HPDE6-E6E7 (cell line): Measurements from ENCODE around the gene ZC3H12A.

ENCODE experiments used
- DNase-seq: peaks from one replicate; pipeline ENCODE4 v3.0.0; 2011; ENCODE audit warnings: missing footprints; ENCODE audit errors: extremely low spot score

The ZC3H12A gene

GRCh38 chr1:37474046-37474696, at the start of gene ZC3H12A:
Gene ZC3H12A (plus strand): TSS chr1:37474580. CDS start chr1:37475497, 917 bp downstream.
- no peak for DNase-seq

GRCh38 chr1:37425221-37425620, 49.2 kb upstream of the ZC3H12A start:
- DNase-seq = no peak

- no peak for DNase-seq
Measured at GRCh38 chr1:37429029-37429428, 45.4 kb upstream of the ZC3H12A start.

DNA sequence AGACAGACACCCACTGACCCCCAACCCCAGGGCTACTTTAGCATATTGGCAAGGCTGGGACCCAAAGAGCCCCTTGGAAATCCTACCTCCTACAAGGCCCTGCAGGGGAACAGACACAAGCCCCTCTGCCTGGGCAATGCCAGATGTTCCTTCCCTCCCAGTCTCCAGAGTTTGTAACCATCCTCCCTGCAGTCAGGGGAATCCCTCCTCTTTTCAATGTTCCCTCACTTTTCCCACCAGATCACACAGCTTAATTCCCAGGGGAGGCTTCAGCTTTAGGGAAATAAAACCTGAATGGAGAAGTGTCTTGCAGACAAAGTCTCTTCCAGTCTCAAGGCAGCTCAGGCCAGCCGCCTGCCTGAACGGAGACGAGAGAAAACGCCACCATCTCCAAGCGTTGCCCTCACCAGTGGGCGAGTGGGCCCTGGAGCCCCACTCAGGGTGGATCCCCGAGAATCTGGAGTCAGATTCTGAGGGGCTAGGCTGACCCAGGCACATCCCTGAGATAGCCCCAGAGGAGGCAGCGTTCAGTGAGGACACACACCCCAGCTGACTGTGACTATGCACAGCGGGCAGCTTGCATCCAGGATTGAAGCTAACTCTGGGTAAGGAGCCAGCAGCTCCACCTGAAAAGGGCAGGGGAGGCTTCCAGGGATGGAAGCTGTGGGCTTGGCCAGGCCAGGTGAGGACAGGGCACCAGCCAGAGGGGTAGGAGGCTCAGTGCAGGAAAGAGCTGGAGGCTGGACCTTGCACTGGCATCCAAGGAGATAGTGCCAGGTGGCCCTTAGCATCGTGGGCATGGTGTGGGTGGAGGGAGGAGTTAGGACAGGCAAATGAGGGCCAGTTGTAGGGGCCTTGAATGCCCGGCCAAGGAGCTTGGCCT, 44.0 kb upstream of the ZC3H12A start:
- DNase-seq = no peak

DNA sequence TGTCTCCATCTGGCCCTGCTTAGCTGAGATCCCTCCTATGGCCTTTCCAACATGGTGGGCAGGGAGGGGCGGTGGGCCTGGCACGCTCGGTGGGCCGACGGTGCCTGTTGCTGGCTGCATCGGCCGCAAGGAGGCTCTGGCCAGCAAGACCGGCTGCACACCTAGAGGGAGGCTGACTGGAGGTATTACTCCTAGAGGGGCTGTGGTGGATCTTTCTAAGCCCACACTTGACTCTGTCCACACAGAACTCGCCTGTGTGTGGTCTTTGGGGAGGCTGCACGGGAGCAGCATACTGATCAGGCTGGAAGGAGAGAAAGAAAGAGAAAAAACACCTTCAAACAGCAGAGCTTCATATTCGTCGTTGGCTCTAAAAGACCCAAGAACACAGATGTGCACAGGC, 41.7 kb upstream of the ZC3H12A start:
- no peak for DNase-seq

- no peak for DNase-seq
Measured at GRCh38 chr1:37433171-37433570, 41.2 kb upstream of the ZC3H12A start.

- peak; percentile 84 for DNase-seq
Measured at GRCh38 chr1:37434292-37435225, 39.8 kb upstream of the ZC3H12A start.

GRCh38 chr1:37437087-37437486, 37.3 kb upstream of the ZC3H12A start:
- no peak for DNase-seq

- no peak for DNase-seq
Measured at GRCh38 chr1:37438037-37438868, 36.1 kb upstream of the ZC3H12A start.

GRCh38 chr1:37438869-37439343, 35.5 kb upstream of the ZC3H12A start:
- no peak for DNase-seq

DNA sequence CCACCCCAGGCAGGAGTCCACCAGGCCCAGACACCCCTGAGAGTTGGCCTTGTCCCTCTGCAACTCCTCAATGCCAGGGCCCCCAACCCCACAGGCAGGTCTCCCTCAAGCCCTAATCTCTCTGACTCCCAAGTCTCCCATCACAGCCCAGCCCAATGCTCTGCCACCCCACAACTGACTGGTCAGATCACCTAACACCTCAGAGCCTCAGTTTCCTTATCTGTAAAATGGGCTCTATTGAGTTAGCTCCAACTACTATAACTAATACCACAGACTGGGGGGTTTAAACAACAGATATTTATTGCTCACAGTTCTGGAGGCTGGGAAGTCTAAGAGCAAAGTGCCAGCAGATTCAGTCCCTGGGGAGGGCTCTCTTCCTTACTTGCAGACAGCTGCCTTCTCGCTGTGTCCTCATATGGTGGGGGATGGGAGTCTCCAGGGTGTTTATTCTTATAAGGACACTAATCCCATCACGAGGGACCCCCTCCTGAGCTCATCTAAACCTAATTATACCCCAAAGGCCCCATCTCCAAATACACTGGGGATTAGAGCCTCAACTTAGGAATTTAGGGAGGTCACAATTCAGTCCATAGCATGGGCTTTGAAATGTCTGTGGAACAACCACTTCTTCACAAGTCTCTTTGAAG, 34.9 kb upstream of the ZC3H12A start:
- no peak for DNase-seq

DNA sequence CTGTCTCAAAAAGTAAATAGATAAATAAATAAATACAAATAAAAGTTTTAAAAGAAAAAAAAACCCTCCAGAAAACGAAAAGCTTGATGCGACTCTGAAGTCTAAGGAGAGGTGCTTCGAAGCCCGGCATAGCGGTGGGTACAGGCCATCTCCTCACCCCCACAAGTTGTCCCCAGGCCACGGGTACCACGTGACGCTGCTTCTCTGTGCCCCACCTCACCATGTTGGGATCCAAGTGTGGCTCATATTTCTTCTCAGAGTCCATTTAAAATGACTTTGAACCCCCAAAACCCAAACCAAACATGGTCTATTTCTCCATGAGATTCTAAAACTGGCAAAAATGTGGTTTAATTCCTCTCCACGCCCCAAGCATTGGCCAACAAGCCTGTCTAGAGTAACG, 32.9 kb upstream of the ZC3H12A start:
- no peak for DNase-seq

GRCh38 chr1:37442139-37442538, 32.2 kb upstream of the ZC3H12A start:
- no peak for DNase-seq

DNA sequence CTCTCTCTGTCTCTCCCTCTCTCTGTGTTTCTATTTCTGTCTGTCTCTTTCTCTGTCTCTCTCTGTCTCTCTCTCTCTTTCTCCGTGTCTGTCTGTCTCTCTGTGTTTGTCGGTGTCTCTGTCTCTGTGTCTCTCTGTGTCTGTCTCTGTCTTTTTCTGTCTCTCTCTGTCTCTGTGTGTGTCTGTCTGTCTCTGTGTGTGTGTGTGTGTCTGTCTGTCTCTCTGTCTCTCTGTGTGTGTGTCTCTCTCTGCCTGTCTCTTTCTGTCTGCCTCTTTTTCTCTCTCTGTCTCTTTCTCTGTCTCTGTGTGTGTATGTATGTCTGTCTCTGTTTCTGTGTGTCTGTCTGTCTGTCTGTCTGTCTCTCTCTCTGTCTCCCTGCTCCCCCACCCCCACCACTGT, 31.7 kb upstream of the ZC3H12A start:
- no peak for DNase-seq

- no peak for DNase-seq
Measured at GRCh38 chr1:37446874-37447273, 27.5 kb upstream of the ZC3H12A start.

DNA sequence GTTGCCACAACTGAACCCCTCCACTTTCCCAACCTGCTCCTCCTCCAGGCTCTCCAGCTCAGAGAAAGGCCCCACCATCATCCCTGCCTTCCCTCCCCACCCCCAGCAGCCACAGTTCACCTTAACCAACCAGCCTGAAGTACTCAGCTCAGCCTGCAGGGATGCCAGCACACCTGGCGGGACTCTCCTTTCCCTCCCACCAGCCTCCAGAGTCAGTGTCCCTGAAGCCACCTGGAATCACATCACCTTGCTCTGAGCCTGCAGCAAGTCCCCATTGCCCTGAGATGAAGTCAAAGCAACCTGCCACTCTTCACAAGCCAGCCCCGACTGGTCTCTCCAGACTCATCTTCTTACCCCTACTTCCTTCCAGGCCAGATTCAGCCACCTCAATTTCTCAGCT, 26.2 kb upstream of the ZC3H12A start:
- DNase-seq = no peak

DNA sequence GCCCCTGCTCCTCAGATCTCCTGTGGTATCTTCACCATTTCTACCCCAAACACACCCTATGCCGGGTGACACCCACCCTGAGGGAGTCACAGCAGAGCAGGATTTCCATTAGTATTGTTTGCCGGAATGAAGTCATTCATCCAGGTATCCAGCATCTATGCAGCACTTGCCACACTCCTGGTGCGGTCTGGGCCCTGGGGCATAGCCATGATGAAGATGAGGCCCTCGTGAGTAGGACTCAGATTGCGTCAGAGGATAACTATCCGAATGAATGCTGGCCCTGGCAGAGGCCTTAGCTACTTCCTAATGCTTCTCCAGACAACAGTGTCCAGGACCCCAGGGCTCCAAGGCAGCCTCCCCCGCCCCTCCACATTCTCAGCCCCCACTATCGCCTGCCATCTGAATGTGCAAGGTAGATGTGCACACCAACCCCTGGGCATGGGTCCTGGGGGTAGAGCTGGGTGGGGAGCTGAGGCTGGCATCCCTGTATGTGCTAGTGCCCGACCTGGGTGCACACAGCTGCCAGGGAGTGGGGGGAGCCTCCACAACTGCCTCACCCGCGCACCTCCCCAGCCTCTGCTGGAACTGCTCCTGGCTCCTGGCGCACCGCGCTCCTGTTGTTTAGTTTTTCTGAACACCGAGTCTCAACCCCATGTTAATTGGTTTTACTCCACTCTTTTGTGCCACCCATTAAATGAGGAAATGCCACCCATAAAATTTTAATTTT, 25.5 kb upstream of the ZC3H12A start:
- DNase-seq = peak; percentile 78

DNA sequence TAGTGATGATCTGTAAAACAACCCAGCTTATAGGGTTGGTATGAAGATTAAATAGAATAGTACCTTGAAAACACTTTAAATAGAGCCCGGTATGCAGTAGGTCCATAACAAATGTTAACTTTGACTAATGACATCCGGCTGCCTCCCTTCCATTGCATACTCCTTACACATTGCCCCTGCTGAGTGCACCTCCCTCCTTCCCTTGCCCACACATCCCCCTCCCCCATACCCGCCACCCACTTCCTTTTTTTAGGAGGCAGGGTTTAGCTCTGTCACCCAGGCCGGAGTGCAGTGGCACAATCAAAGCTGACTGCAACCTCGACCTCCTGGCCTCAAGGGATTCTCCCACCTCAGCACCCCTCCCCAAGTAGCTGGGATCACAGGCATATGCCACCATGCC, 24.4 kb upstream of the ZC3H12A start:
- no peak for DNase-seq

DNA sequence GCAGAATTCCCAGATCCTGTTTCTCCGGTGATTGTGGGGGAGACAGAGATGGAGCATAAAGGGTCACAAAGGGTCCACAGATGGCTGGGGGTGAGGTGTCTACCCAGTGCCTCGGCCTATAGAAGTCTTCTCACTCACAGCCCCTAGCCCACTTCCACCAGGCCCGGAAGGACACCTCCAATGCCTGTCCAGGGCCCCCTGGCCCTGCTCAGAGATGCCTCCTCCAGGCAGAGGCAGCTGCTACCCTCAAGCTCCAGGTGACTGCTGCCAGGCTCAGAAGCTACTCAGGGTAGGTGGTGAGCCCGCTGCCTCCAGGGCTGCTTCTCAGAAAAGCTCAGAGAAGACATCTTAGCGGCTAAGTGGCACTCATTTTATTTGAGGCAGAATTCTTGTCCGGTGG, 22.0 kb upstream of the ZC3H12A start:
- DNase-seq = no peak

GRCh38 chr1:37453647-37454046, 20.7 kb upstream of the ZC3H12A start:
- DNase-seq = no peak
